ENCODE results near the gene BRIP1.
A peak's percentile ranks its signal among the peaks of the same experiment; 100 is the strongest.

Gene BRIP1

GRCh38 chr17:61663310-61663709 lies 200.0 kb downstream of the BRIP1 start:
- DNase-seq (ENCODE audit: low read depth, low spot score), result no peak

GRCh38 chr17:61662741-61663140 lies 200.6 kb downstream of the BRIP1 start:
- no peak for DNase-seq (ENCODE audit: low read depth, low spot score)

- no peak for DNase-seq (ENCODE audit: low read depth, low spot score)
Measured at GRCh38 chr17:61662186-61662585, 201.1 kb downstream of the BRIP1 start.

- DNase-seq (ENCODE audit: low read depth, low spot score), result no peak
Measured at GRCh38 chr17:61660746-61661485, 202.4 kb downstream of the BRIP1 start.

GRCh38 chr17:61659437-61659836 lies 203.9 kb downstream of the BRIP1 start:
- no peak for DNase-seq (ENCODE audit: low read depth, low spot score)

- no peak for DNase-seq (ENCODE audit: low read depth, low spot score)
Measured at GRCh38 chr17:61658183-61658582, 205.1 kb downstream of the BRIP1 start.

GRCh38 chr17:61657338-61657737 lies 206.0 kb downstream of the BRIP1 start:
- DNase-seq (ENCODE audit: low read depth, low spot score), result no peak

- no peak for DNase-seq (ENCODE audit: low read depth, low spot score)
Measured at GRCh38 chr17:61656721-61657217, 206.6 kb downstream of the BRIP1 start.

- DNase-seq (ENCODE audit: low read depth, low spot score), result no peak
Measured at GRCh38 chr17:61650749-61651148, 212.6 kb downstream of the BRIP1 start.

GRCh38 chr17:61648587-61648986 lies 214.7 kb downstream of the BRIP1 start:
- DNase-seq (ENCODE audit: low read depth, low spot score), result no peak

- peak; percentile 1 for DNase-seq (ENCODE audit: low read depth, low spot score)
Measured at GRCh38 chr17:61647047-61647446, 216.3 kb downstream of the BRIP1 start.

GRCh38 chr17:61646482-61646881 lies 216.8 kb downstream of the BRIP1 start:
- DNase-seq (ENCODE audit: low read depth, low spot score), result no peak

GRCh38 chr17:61645920-61646319 lies 217.4 kb downstream of the BRIP1 start:
- no peak for DNase-seq (ENCODE audit: low read depth, low spot score)

GRCh38 chr17:61644800-61645774 lies 218.2 kb downstream of the BRIP1 start:
- DNase-seq (ENCODE audit: low read depth, low spot score), result no peak

GRCh38 chr17:61642768-61643167 lies 220.6 kb downstream of the BRIP1 start:
- DNase-seq (ENCODE audit: low read depth, low spot score), result no peak

GRCh38 chr17:61641715-61642114 lies 221.6 kb downstream of the BRIP1 start:
- no peak for DNase-seq (ENCODE audit: low read depth, low spot score)

- DNase-seq (ENCODE audit: low read depth, low spot score), result no peak
Measured at GRCh38 chr17:61641084-61641483, 222.2 kb downstream of the BRIP1 start.

- DNase-seq (ENCODE audit: low read depth, low spot score), result no peak
Measured at GRCh38 chr17:61639818-61640217, 223.5 kb downstream of the BRIP1 start.

GRCh38 chr17:61638087-61638486 lies 225.2 kb downstream of the BRIP1 start:
- no peak for DNase-seq (ENCODE audit: low read depth, low spot score)

- peak; percentile 26 for DNase-seq (ENCODE audit: low read depth, low spot score)
Measured at GRCh38 chr17:61635913-61636432, 227.4 kb downstream of the BRIP1 start.

GRCh38 chr17:61634942-61635538 lies 228.3 kb downstream of the BRIP1 start:
- no peak for DNase-seq (ENCODE audit: low read depth, low spot score)

- no peak for DNase-seq (ENCODE audit: low read depth, low spot score)
Measured at GRCh38 chr17:61634011-61634539, 229.3 kb downstream of the BRIP1 start.

Data from smooth muscle cell of the brain vasculature (primary cell).